SU-DHL-6 (cell line): ENCODE measurements around the gene RGPD3.
"Not testable (repeated sequence)": the region's sequence is repeated elsewhere in the genome, so short reads cannot be mapped to it uniquely, and the experiment has no call there.

Source experiments
- H2AFZ ChIP-seq: fragments of 200-600 bp; sonication (generic); 2 replicates; pipeline ENCODE4 v1.6.1; 2014; ENCODE audit warnings: low read depth, mild to moderate bottlenecking, moderate library complexity, mixed read lengths, antibody characterized with exemption, low read length; ENCODE audit not compliant: severe bottlenecking
- H3F3A ChIP-seq: fragments of 200-600 bp; shearing (Covaris generic); 2 replicates; pipeline ENCODE4 v1.6.0; 2016; ENCODE audit warnings: antibody characterized with exemption, mild to moderate bottlenecking; ENCODE audit not compliant: insufficient read depth
- H3K27ac ChIP-seq: fragments of 200-600 bp; sonication (generic); 2 replicates; pipeline ENCODE4 v1.5.1; 2016; ENCODE audit warnings: low read depth, mild to moderate bottlenecking, low read length, moderate library complexity, mixed read lengths
- H3K27me3 ChIP-seq: fragments of 200-600 bp; sonication (generic), shearing (Covaris generic); 2 replicates; pipeline ENCODE4 v1.6.0; 2014; ENCODE audit warnings: mild to moderate bottlenecking, low read length
- H3K36me3 ChIP-seq: fragments of 200-600 bp; sonication (generic); 2 replicates; pipeline ENCODE4 v1.6.1; 2014; ENCODE audit warnings: mild to moderate bottlenecking, low read length, mixed read lengths
- H3K4me2 ChIP-seq: fragments of 300-600, 200-600 bp; shearing (Covaris generic), sonication (generic); 2 replicates; pipeline ENCODE4 v1.6.0; 2014; ENCODE audit warnings: low read length, low read depth, mild to moderate bottlenecking; ENCODE audit not compliant: poor library complexity, severe bottlenecking
- H3K4me3 ChIP-seq: fragments of 200-600 bp; sonication (generic); 2 replicates; pipeline ENCODE4 v1.5.1; 2014; ENCODE audit warnings: antibody characterized with exemption, low read length, mild to moderate bottlenecking, mixed read lengths; ENCODE audit not compliant: insufficient read depth, poor library complexity, severe bottlenecking
- H3K79me2 ChIP-seq: fragments of 200-600 bp; sonication (generic); 2 replicates; pipeline ENCODE4 v1.6.1; 2014; ENCODE audit warnings: mild to moderate bottlenecking, low read length, moderate library complexity; ENCODE audit not compliant: insufficient read depth
- H3K9ac ChIP-seq: fragments of 200-600 bp; sonication (generic); 2 replicates; pipeline ENCODE4 v1.7.0; 2014; ENCODE audit warnings: mild to moderate bottlenecking, low read length
- H3K9me2 ChIP-seq: fragments of 200-600 bp; sonication (generic); replicated peaks from 2 replicates; pipeline ENCODE4 v1.6.1; 2014; ENCODE audit warnings: low read length; ENCODE audit not compliant: insufficient read depth
- H3K9me3 ChIP-seq: fragments of 200-600 bp; sonication (generic); 2 replicates; pipeline ENCODE4 v1.6.1; 2014; ENCODE audit warnings: low read length, mixed read lengths; ENCODE audit not compliant: insufficient read depth
- H4K20me1 ChIP-seq: fragments of 200-600 bp; sonication (generic); 2 replicates; pipeline ENCODE4 v1.6.1; 2014; ENCODE audit warnings: low read depth, mild to moderate bottlenecking, antibody characterized with exemption, low read length, moderate library complexity, mixed read lengths

RGPD3 gene

DNA sequence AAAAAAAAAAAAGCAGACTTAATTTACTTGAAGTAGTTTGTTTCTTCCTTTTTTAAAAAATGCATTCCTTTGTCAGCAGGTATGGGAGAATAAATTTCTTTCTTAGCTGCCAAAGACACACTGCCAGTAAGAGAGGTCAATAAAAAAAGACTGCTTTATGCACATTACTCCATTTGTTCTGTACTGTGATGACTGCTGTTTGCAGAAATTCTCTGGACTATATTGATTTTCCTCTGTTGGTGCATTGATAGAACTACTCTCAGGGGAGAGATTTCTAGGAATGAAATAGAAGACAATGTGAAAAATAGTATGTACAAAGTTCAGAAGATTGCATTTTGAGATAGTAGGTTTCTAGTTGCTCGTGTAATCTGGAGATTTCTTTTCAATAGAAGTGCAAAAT is 11.3 kb upstream of the RGPD3 start:
- not testable (repeated sequence) for H3K9me3 ChIP-seq, H3K36me3 ChIP-seq, H3K4me2 ChIP-seq, H2AFZ ChIP-seq, H3K4me3 ChIP-seq, H3K79me2 ChIP-seq, H3K9ac ChIP-seq, H4K20me1 ChIP-seq, H3K27me3 ChIP-seq, H3K27ac ChIP-seq, H3F3A ChIP-seq, H3K9me2 ChIP-seq

DNA sequence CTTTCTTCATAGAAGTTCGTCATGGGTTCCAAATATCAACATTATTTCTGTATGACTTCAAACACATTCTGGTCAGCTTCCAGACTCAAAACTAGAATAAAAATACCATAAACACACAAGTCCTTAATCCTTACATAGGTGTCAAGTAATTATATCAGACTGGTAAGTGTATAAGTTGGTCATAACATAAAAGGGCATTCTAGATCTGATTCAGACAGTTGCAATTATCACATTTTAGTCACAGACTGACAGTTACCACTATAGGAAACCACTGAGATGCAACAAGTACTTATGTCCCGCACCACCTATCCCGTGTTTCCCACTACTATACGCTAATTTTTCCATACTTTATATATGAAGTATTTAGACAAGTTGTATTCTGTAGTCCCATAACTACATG is 9.4 kb upstream of the RGPD3 start:
- not testable (repeated sequence) for H3K4me2 ChIP-seq, H3K27ac ChIP-seq, H3F3A ChIP-seq, H3K79me2 ChIP-seq, H3K9ac ChIP-seq, H3K9me2 ChIP-seq, H3K27me3 ChIP-seq, H3K9me3 ChIP-seq, H3K36me3 ChIP-seq, H4K20me1 ChIP-seq, H2AFZ ChIP-seq, H3K4me3 ChIP-seq

DNA sequence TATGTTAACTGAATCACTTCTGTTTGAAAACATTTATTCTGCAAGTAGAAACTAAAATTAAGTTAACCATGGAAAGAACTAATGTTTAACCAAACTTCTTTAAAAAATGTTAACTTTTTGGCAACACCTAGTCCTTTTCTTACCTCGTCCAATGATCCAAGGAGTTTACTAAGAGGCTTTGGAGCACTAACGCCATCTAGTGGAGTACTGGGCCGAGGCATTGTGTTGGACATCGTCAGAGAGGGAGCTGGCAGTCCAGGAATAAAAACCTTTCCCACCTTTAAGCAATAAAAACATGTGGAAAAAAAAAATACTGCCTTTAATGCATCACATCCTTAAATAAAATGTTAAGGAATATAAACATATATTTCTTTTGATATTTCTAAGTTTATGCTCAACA is 2.4 kb upstream of the RGPD3 start:
- H3K4me2 ChIP-seq, H3K9me2 ChIP-seq, H3K9me3 ChIP-seq, H3K27me3 ChIP-seq, H3K9ac ChIP-seq, H3K27ac ChIP-seq, H3K79me2 ChIP-seq, H4K20me1 ChIP-seq, H2AFZ ChIP-seq, H3F3A ChIP-seq, H3K36me3 ChIP-seq, H3K4me3 ChIP-seq: not testable (repeated sequence)

DNA sequence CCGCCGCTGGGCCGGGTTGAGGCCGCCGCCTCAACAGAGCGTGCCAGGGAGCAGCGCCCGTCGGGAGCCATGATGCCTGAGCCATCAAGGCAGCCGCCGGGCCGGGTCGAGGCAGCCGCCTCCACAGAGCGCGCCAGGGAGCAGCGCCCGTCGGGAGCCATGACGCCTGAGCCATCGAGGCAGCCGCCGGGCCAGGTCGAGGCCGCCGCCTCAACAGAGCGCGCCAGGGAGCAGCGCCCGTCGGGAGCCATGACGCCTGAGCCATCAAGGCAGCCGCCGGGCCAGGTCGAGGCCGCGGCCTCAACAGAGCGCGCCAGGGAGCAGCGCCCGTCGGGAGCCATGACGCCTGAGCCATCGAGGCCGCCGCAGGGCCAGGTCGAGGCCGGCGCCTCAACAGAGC is 697 bp downstream of the RGPD3 start:
- H3K4me3 ChIP-seq, H3F3A ChIP-seq, H3K9me3 ChIP-seq, H3K27me3 ChIP-seq, H2AFZ ChIP-seq, H3K27ac ChIP-seq, H4K20me1 ChIP-seq, H3K4me2 ChIP-seq, H3K9me2 ChIP-seq, H3K79me2 ChIP-seq, H3K36me3 ChIP-seq, H3K9ac ChIP-seq: not testable (repeated sequence)

DNA sequence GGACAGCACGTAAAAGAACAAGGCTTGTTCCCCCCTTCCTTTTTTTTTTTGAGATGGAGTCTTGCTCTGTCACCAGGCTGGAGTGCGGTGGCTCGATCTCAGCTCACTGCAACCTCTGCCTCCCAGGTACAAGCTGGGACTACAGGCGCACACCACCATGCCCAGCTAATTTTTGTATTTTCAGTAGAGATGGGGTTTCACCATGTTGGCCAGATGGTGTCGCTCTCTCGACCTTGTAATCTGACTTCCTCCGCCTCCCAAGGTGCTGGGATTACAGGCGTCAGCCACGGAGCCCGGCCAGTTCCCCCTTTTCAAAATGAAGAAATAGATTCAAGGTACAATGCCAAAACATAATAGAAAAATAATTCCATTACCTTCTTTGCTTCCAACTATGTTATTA is 6.3 kb downstream of the RGPD3 start:
- not testable (repeated sequence) for H3K9me2 ChIP-seq, H3K4me2 ChIP-seq, H3K4me3 ChIP-seq, H3K79me2 ChIP-seq, H4K20me1 ChIP-seq, H3F3A ChIP-seq, H3K27me3 ChIP-seq, H3K27ac ChIP-seq, H3K9ac ChIP-seq, H2AFZ ChIP-seq, H3K9me3 ChIP-seq, H3K36me3 ChIP-seq

DNA sequence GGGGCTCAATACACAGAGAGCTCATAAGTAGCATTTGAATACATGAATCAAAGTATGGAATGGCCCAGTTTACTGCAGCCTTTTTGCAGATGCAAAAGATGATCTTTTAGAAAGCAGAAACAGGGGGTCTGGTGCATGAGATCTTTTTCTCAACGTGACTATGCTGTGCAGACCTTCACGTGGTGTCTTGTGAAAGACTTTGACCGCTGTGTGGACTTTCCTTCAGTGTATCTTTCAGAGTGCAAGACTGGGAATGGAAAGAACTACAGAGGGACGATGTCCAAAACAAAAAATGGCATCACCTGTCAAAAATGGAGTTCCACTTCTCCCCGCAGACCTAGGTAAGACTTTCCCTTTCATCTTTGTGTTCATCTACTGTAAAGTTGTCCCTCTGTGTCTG is 77.5 kb downstream of the RGPD3 start:
- H3K9me3 ChIP-seq, H3K79me2 ChIP-seq, H3K4me3 ChIP-seq, H3K4me2 ChIP-seq, H3K9ac ChIP-seq, H3K27me3 ChIP-seq, H3F3A ChIP-seq, H3K9me2 ChIP-seq, H3K36me3 ChIP-seq, H3K27ac ChIP-seq, H4K20me1 ChIP-seq, H2AFZ ChIP-seq: not testable (repeated sequence)

DNA sequence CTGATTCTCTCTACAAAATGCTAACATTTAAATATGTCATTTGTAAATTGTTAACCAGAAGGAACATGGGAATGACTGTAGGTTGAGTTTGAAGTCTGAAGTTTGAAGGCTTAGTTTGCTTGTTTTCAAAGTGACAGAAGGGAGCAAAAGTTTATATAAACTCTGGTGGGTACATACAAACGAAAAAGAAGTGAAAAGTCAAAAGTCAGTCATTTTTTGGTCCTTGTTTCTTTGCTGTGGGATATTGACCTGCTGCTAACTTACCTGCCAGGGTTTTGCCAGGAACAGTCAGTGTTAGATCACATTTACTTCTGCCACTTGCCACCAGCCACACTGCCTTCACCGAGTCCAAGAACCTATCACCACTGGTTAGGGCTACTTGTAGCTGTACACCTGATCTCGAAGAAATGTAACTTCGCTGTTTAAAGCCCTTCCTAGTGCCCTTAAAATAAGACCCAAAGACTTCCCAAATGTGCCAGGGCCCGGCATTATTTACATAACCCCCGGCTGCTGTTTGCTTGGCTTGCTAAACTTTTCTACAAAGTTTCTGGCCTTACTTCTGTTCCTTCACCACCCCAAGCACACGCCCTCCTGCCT is 79.3 kb downstream of the RGPD3 start:
- H3K4me3 ChIP-seq, H4K20me1 ChIP-seq, H3K9me3 ChIP-seq, H3K9me2 ChIP-seq, H3K27me3 ChIP-seq, H3F3A ChIP-seq, H2AFZ ChIP-seq, H3K79me2 ChIP-seq, H3K36me3 ChIP-seq, H3K9ac ChIP-seq, H3K27ac ChIP-seq, H3K4me2 ChIP-seq: not testable (repeated sequence)

DNA sequence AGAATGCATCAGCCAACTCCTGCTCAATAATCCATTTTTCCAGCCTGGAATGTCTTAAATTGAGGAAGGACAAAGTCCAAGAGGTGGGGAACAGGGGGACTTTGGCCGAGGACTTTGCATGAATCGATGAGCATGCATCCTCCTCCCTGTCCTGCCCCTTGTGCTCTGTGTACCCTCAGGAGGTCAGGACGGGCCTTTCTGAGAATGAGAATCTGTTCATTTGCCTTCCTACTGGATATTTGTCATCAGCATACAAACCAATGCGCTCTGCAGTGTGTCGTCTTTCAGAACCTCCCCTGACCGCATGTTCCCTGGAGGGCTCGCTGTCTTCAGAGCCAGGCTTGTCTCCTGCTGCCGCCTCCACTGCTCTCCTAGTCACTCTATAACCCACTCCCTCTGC is 83.7 kb downstream of the RGPD3 start:
- not testable (repeated sequence) for H3K9me3 ChIP-seq, H4K20me1 ChIP-seq, H3K27me3 ChIP-seq, H3F3A ChIP-seq, H3K9me2 ChIP-seq, H3K9ac ChIP-seq, H3K79me2 ChIP-seq, H2AFZ ChIP-seq, H3K36me3 ChIP-seq, H3K27ac ChIP-seq, H3K4me3 ChIP-seq, H3K4me2 ChIP-seq
